ENCODE data around the gene HEBP1. TPM values are rescaled to one million over a fixed set of nuclear protein-coding genes. Genes with fewer than 3 reads are reported as not detected.

The HEBP1 gene
- total and polyA plus RNA-seq, 2 donors from 2014 or later: 66.8 to 142 TPM

DNA sequence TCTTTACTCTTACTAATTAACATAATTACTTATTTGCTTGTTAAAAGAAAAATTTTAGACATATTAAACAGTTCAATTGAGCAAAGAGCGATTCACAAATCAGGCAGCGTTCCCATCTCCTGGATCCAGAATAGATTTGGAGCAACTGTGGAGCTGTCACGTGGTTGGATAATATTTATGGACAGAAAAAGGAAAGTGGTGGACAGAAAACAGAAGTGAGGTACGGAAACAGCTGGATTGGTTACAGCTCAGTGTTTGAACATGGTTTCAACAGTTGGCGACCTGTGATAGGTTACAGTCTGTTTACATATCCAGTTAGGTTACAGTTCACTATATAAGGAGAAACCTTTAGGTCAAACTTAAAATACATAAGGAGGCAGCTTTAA is 24.5 kb upstream of the HEBP1 start:
- H3K36me3 ChIP-seq (ENCODE audit: control insufficient read depth in 2 of 3, insufficient read depth in 3 of 3, low read length in 3 of 3): no peaks in the 10 kb centered on the region
- FAIRE-seq (no peak), DNase-seq (no peak)
- no peak overlapping the region for H3K27ac ChIP-seq (ENCODE audit: low read depth in 2 of 2, low read length in 2 of 2)
- TF ChIP-seq, protein P1, sequence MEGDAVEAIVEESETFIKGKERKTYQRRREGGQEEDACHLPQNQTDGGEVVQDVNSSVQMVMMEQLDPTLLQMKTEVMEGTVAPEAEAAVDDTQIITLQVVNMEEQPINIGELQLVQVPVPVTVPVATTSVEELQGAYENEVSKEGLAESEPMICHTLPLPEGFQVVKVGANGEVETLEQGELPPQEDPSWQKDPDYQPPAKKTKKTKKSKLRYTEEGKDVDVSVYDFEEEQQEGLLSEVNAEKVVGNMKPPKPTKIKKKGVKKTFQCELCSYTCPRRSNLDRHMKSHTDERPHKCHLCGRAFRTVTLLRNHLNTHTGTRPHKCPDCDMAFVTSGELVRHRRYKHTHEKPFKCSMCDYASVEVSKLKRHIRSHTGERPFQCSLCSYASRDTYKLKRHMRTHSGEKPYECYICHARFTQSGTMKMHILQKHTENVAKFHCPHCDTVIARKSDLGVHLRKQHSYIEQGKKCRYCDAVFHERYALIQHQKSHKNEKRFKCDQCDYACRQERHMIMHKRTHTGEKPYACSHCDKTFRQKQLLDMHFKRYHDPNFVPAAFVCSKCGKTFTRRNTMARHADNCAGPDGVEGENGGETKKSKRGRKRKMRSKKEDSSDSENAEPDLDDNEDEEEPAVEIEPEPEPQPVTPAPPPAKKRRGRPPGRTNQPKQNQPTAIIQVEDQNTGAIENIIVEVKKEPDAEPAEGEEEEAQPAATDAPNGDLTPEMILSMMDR (IDR thresholded peaks at IDR 0.05; ENCODE audit: borderline replicate concordance, extremely low read depth, insufficient read depth): no peak
- H3K4me1 ChIP-seq (ENCODE audit: control insufficient read depth in 2 of 3, insufficient read depth in 2 of 3, low read depth in 1 of 3, low read length in 3 of 3): no peaks in the 10 kb centered on the region
- no peak overlapping the region for H3K4me3 ChIP-seq (ENCODE audit: low read length in 3 of 3)
- H3K9me3 ChIP-seq (ENCODE audit: control insufficient read depth in 2 of 3, insufficient read depth in 1 of 3, low read length in 3 of 3): no peaks in the 10 kb centered on the region
- no peak overlapping the region for H3K9ac ChIP-seq (ENCODE audit: low read length in 3 of 3)
- intact Hi-C loops (cut with DNase I): no loop called here
- no peaks in the 10 kb centered on the region for H3K27me3 ChIP-seq (ENCODE audit: control insufficient read depth, insufficient read depth, low read length)

DNA sequence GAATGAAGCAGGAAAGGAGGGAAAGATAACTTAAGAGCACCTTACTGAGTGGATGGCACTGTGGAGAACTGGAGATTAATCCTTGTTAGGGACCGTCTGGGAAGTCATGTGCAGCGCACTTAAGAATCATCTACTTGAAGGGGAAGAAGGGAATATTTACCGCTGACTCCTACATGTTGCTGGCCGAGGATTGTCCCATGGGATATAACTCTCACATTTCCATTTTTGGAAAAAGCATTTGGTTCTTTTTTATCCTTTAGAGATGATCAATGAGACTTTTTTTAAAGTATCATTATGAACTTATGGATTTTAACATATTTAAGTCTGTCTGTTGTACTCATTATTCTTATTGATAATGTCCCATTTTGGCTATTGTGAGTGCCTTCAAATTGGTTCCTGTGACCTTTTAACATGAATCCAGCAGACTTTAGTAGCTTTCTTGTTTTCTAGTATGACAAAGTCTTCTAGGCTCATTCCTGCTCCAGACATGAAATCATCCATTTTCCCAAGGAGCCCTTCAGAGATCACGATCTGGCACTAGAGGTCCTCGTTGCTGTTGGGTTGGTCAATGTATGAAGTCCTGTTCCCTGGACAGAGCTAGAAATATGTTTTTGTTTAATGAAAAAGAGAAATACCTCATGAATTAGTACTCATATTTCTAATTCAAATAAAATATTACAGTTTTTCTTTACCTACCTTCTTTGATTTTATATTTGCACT is 23.9 kb upstream of the HEBP1 start:
- Histone ChIP-seq H3K27ac (ENCODE audit: low read depth in 2 of 2, low read length in 2 of 2) (no peak overlapping the region), H3K9me3 (ENCODE audit: control insufficient read depth in 2 of 3, insufficient read depth in 1 of 3, low read length in 3 of 3) (no peaks in the 10 kb centered on the region), H3K4me3 (ENCODE audit: low read length in 3 of 3) (no peak overlapping the region), H3K27me3 (ENCODE audit: control insufficient read depth, insufficient read depth, low read length) (no peaks in the 10 kb centered on the region), H3K4me1 (ENCODE audit: control insufficient read depth in 2 of 3, insufficient read depth in 2 of 3, low read depth in 1 of 3, low read length in 3 of 3) (no peaks in the 10 kb centered on the region), H3K36me3 (ENCODE audit: control insufficient read depth in 2 of 3, insufficient read depth in 3 of 3, low read length in 3 of 3) (no peaks in the 10 kb centered on the region), H3K9ac (ENCODE audit: low read length in 3 of 3) (no peak overlapping the region)
- FAIRE-seq (peak; percentile 38), DNase-seq (peak in 1 of 5 donors; percentile 75)
- intact Hi-C loops (cut with DNase I): no loop called here
- TF ChIP-seq, protein P1 (IDR thresholded peaks at IDR 0.05; ENCODE audit: borderline replicate concordance, extremely low read depth, insufficient read depth): peak; percentile 46

DNA sequence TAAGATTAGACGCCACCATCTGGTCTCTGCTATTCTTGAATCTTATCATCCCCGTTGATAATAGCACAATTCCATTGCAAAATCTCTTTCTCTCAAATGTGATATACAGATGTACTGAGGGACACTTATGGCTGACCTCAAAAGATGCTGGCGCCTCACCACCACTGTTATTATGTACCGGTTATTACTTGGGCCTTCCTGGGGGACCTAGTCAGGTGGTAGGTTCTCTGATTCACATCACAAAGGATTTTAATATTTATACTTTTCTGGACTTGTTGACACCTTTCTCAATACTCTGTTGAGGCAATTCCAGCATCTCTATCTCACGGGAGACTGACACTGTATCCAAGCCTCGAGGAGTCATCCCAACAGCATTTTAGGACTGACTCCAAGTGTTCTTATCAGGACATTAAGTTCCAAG is 22.8 kb upstream of the HEBP1 start:
- DNase-seq: peak in 1 of 5 donors; percentile 48
- intact Hi-C loops (cut with DNase I): no loop called here

More for the DNA sequence above, 22.8 kb upstream of the HEBP1 start:
- no peaks in the 10 kb centered on the region for H3K4me1 ChIP-seq (ENCODE audit: control insufficient read depth in 2 of 3, insufficient read depth in 2 of 3, low read depth in 1 of 3, low read length in 3 of 3)
- no peak overlapping the region for H3K9ac ChIP-seq (ENCODE audit: low read length in 3 of 3)
- no peaks in the 10 kb centered on the region for H3K36me3 ChIP-seq (ENCODE audit: control insufficient read depth in 2 of 3, insufficient read depth in 3 of 3, low read length in 3 of 3)
- H3K9me3 ChIP-seq (ENCODE audit: control insufficient read depth in 2 of 3, insufficient read depth in 1 of 3, low read length in 3 of 3): no peaks in the 10 kb centered on the region
- FAIRE-seq: no peak
- no peak overlapping the region for H3K27ac ChIP-seq (ENCODE audit: low read depth in 2 of 2, low read length in 2 of 2)
- no peak overlapping the region for H3K4me3 ChIP-seq (ENCODE audit: low read length in 3 of 3)
- TF ChIP-seq, protein P1 (IDR thresholded peaks at IDR 0.05; ENCODE audit: borderline replicate concordance, extremely low read depth, insufficient read depth): no peak
- no peaks in the 10 kb centered on the region for H3K27me3 ChIP-seq (ENCODE audit: control insufficient read depth, insufficient read depth, low read length)
